HUDEP-2 (cell line): Measurements from ENCODE around the gene KCND3.

ENCODE experiments used
- DNase-seq, 76 experiments: peaks; one replicate each; lab custom pipeline; 2025; ENCODE audit not compliant: unreplicated experiment in 76 of 76; lab: John Stamatoyannopoulos, UW

KCND3 gene

DNA sequence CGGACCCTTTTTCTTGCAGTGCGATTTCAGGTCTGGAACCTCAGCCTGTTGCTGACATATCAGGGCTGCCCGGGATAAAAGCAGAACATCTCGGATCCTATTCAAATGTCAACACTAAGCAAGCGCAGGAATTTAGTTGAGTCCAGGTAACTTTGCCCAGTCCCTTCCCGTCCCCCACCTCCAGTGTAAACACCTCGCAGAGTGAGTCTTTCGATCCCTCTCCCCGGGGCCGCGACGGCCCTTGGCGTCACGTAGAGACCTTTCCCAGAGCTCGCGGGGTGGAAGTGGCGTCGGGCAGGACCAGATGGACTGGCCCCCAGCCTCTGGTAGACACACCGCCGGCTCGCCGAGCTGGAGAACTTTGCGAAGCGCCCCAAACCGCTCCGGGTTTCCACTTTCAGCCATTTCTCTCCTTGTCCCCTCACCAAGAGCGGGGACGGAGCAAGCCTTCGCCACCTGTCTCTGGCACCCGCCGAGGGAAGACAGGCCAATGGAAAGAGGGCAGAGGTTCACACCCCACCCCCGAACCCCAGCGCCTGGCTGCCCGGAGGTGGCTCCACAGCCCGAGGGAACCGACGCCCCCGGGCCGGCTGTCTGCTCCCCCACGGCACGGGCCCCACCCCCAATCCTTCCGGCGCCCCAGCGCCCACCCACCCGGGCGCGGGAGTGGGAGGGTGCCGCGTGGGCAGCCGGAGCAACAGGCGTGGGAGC, 570 bp downstream of the KCND3 start:
- DNase-seq, result no peak

DNA sequence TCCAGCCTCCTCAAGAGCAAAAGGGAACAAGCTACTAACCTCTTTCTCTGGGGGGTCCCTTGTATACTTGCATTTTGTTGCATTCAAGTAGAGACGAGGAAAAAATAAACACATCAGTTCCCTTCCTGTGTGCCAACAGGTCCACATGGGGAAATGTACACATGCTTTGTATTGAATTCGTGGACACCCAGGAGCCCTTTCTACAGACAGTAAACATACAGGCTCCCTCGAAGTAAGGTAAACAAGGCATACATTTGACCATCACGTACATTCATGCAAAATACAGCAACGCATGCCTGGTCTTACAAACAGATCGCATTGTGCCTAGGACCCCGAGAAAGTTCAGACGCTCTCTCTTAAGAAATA, 1.1 kb downstream of the KCND3 start:
- no peak for DNase-seq

DNA sequence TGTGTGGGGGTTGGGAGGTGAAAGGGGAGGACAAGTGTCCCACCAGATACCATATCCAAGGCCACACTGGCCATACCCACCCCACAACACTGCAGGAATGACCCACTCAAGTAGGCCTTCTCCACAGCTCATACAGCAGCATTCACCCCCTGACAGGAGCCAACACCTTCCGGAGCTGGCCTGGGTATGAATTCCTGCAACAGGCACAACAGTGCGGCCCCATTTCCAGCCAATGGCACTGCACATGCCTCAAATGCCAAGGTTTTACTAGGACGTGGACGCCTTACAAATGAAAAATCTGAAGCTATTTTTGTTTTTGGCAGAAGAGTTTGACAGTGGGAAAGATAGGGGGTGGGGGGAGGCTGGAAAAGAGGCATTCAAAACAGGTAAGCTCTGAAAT, 2.0 kb downstream of the KCND3 start:
- DNase-seq, result no peak

DNA sequence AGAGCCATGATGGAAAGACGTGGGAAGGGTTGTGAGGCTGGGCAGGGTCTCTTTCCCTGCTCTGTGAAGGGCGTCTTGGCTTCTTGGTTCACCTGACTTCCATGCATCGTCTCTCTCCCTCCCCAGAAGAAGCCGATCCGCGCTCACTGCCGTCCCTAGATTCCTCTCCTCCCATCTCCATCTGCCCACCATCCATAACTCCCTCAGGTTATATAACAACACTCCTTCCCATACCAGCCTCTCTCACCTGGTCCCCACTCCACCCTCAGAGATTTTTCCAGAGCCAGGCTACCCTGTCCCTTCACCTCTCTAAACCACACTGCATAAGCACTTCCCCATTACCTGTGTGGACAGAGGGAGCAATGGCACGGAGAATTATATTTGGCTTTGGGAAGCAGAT, 6.0 kb downstream of the KCND3 start:
- DNase-seq, result no peak

DNA sequence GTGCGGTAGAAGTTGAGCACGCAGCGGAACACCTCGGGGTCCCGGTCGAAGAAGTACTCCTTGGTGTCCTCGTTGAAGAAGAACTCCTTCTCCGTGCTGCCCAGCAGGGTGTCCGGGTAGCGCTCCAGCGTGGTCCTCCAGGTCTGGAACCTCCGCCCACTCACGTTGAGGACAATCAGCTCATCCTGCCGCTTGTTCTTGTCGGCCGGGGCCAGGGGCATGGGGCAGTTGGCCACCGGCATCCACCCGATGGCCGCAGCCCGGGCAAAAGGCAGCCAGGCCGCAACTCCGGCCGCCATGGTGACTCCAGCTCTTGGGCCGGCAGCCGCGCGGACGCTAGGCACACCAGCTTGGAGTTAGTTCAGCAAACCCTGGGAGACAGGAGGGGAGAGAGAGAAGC, 7.0 kb downstream of the KCND3 start:
- no peak for DNase-seq

DNA sequence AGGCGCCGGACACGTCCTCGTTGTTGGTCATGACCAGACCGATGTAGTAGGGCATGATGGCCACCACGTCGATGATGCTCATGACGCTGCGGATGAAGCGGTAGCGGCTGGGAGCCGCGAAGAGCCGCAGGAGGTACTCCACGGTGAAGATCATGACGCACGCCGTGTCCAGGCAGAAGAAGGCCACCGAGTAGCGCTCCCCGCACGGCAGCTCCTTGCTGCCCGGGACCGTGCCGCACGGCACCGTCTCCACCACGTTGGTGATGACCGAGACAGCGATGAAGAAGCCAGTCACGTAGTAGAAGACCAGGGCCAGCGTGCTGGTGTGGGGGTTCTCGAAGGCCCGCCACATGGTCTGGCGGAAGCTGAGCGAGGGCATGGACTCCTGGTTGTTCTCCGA, 7.6 kb downstream of the KCND3 start:
- no peak for DNase-seq

DNA sequence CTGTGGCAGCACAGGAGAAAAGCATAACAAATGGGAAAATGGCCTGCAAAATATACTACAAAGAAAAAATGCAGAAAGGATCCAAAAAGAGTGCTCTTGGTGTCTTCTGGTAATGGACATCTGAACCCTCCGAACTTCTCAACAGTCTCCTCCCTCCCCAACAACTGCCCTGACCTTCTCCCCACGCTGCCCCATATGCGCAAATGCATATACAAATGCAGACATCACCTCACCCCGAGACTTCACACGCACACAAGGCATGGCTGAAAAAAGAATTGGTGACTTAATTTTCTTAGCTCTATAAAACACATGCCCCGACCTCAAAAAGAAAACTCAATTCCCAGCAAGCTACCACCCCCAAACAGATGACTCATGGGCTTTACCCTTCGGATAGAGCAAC, 8.4 kb downstream of the KCND3 start:
- no peak for DNase-seq

DNA sequence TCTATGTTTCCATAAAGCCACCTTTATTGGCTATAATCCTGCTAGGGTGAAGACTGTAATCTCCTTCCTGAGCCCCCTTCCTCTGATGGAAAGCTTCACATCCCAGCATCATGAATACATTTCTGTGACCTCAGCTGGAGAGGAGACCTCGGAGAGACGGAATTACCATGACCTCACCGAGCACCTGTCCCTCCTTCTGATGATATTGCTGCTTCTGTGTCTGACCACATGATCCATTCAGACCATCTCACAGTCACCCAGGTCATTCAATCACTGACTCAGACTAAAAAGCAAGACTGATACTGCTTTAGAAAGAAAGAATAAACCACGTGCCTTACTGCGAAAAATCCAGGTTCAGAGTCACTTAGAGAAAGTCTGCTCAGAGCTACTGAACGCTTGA, 8.8 kb downstream of the KCND3 start:
- no peak for DNase-seq

DNA sequence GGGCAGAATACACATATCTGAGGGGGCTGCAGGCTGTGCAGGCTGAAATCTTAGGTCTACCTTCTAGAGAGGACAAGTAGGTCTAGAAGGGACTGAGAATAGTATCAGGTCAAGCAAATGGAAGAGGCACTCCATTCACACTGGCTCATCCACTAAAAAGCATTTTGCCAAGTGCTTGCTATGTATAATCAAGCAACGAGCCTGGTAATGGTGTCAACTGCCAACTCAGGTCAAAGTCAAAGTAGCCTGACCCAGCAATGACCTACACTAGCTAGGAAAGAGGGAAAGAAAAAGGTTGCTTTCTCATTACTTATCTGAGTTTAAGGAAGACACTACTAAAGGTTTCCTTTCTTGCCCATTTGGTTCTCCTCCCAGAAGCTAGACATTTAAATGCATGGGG, 10.8 kb downstream of the KCND3 start:
- no peak for DNase-seq

DNA sequence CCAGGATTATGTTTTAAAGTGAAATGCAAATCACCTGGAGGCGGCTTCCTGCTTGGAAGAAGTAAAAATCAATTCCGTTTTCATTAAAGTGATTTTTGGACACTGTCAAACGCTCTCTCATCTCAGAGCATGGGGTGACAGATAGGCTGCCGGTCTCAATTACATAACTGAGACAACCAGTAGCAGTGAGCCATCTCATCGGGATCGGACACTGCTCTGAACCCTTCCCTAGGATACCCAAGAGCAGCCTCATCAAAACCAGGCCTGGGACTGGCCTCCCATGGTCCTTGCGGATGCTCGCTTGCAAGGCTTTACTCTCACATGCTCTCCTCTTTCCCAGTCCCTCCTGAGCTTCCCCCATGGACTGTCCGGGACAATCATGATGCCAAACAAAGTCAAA, 12.1 kb downstream of the KCND3 start:
- DNase-seq, result no peak

DNA sequence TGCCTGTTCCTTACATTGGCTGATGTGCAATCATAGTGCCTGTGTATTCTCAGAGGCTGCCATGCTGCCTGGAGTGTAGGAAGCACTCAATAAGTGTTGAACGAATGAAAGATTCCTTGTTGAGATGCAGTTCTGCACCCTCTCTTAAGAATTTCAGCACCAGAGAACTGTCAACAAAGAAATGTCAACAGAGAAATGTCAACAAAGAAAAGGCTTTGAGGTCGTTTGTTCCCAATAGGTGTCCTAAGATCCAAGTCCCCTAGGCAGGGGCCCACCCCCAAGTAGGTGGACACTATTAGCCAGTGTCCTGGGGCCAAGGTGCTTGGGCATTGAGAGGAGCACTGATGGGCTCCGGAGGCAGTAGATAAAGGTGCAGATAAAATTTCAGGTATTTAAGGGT, 12.6 kb downstream of the KCND3 start:
- no peak for DNase-seq

DNA sequence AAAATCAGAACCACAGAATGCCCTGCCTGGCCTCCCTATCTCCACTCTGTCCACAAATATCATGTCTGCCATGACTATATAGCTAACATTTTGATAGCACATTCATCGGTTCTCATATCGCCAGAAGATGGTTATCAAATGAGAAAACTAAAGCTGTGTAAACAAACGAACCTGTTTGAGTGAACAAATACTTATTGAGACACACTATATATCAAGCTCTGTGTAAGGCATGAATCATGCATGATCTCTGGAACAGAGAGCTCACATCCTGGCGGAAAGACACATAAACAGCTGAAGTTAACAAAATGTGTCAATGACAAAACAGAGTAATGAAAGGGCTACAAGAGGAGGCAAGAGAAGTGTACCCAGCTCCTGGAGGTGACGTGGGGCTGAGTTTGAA, 13.1 kb downstream of the KCND3 start:
- DNase-seq, result no peak

DNA sequence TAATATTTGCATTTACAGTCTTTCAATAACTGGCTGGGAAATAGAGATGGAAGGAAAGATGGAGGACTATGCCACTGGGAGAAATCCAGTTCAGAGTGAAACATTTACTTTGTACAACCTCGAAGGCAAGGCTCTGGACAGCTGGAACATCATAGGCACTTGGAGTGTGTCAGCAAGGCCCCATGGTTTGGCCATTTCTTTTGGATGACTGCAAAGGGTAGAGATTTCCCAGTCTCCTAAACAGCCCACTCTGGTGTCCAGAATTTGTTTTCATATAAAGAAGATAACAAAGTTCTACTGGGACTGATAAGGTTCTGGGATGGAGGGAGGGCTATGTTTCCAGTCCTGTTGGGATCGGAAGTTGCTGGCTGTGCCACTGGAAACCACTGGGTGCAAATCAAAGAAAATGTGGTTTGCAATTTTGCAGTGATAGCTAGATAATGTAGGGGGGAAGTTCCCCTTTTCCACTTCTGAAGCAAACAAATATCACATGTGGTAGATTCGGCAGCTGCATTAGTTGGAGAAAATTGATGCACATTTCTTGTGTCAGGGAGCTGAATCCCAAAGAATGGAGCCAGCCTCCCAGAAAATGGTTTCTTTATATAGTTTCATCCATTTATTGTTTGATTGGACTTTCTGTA, 16.2 kb downstream of the KCND3 start:
- DNase-seq, result no peak

DNA sequence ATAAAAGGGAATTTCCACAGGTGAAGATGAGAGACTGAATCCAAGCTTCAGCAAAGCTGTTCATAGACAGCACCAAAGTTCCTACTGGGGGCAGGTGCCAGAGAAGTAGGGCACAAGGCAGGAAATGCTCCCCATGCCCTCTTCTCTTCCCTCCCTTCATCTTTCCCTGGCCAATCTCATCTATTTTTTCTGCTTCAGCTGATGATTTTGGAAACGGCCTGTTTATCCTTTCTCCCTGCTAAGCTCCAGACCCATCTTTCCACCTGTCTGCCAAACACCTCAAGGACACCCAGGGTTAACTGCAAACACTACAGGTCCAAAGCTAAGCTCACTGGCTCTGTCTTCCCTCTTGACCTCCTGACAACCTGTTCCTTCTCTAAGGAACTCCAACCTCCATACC, 18.1 kb downstream of the KCND3 start:
- DNase-seq, result no peak

DNA sequence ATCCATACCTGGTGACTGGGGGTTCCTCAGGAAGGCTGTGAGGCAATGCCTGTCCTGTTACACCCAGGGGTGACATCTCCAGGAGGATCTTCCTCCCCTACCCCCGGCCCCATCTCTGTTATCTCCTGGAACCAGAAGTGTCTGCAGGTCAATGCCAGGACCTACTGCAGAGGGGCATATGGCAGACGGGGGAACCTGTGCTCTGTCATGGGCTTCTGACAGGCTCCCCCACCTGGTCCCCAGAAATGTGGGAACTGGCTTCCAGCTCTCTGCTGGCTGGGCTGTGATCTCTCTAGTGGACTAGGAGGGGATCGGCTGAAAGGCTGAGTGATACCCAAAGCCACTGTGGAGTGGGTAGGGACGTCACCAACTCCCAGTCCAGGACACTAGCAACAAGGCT, 21.0 kb downstream of the KCND3 start:
- no peak for DNase-seq

DNA sequence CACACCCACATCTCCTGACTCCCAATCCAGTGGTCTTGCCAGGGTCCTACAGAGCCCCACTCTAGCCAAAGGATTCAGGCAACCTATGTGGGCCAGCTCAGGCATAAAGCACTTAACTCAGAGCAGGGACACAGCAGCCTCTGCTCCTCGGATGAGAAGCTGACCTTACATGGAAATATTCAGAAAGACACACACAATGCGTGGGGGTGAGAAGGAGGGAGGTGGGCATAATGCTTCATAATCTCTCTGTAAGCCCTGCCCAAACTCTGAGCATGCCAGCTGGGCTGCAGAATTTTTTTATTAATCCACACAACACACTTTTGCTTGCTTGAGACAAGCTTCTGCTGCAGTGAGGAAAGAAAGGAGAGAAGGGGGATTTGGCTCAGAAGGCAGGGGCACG, 21.6 kb downstream of the KCND3 start:
- DNase-seq, result no peak

DNA sequence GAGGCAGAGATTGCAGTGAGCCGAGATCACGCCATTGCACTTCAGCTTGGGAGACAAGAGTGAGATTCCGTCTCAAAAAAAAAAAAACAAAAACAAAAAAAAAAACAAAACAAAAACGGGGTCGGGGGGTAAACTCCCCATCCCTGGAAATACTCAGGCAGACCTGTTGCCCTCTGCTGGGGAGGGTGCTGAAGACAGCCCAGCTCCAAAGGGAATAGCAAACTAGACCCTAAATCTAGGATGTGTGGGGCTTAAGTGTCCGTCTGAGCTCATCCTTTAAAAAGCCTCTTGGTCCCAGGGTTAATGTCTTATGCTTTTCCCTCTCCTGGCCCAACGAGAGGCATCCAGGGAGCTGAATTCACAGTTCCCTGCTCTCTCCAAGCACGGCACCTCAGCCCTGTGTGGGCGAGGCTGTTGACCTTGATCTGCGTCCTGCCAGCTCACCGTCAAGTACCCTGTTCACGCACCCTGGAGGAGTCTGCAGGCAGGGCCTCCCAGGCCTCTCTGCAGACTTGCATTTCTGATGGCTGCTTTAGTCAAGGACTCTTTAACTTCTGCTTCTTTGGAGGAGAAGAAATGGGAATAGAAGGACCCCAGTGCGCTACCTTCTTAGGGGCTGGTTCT, 22.3 kb downstream of the KCND3 start:
- DNase-seq, result no peak

DNA sequence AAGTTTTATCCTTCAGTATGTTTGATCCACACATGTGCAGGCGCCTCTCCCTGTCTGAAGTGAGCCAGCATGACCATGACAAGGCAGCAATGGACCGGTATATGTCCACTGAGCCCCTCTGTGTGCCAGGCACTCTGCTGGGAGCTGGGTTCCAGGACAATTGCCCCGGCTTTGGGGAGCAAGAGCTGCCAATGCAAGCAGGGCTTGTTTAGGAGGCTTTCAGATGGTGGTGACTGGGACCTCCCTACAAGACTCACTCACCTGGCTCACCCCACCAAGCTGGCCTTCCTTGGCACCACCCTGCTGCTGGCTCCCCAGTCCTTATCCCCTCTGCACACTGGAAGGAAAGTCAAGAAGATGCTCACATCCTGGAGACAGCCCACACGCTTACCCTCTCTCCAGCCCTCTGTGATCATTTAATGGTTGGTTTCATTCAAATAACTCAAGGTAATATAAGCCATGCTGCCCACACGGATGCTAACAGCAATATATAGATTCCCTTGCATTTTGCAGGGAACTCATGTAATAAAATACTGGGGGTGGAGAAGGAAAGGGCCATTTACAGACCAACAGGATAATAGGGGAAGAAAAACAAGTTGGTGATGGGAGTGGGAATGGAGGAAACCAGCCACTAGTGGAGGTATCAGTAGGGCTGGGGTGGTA, 23.6 kb downstream of the KCND3 start:
- DNase-seq, result no peak

DNA sequence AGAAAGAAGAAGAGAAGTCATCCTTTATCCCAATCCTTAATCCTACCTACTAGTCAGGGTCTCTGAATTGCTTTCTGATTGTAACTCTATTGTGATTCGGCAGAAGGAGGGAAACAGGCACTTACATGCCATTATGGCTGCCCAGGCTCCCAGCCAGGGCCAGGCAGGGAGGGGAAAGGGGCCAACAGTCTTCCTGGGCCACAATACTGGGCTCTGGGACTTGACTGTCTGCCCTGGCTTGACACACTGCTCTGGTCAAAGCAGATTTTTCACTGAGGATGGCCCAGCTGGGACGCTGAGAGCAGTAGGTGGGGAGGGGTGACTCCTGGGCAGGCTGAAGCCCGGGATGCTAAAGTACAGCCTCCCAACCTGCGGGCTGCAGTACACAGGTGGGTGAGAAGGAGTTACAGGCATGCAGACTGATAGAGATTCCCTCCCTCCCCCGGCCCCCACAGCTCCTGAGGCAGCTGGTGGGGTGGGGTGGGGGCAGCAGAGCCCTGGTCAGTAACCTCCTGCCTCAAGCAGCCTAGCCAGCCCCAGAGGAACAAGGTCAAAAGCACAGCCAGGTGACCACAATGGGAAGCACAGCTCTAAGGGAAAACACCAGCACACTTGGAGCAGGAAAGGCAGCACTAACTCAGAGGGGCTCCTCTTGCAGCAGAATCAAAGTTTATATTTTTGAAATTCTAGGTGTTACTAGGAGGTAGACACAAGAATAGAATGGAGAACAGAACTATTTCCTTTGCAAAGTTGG, 25.3 kb downstream of the KCND3 start:
- DNase-seq, result no peak

DNA sequence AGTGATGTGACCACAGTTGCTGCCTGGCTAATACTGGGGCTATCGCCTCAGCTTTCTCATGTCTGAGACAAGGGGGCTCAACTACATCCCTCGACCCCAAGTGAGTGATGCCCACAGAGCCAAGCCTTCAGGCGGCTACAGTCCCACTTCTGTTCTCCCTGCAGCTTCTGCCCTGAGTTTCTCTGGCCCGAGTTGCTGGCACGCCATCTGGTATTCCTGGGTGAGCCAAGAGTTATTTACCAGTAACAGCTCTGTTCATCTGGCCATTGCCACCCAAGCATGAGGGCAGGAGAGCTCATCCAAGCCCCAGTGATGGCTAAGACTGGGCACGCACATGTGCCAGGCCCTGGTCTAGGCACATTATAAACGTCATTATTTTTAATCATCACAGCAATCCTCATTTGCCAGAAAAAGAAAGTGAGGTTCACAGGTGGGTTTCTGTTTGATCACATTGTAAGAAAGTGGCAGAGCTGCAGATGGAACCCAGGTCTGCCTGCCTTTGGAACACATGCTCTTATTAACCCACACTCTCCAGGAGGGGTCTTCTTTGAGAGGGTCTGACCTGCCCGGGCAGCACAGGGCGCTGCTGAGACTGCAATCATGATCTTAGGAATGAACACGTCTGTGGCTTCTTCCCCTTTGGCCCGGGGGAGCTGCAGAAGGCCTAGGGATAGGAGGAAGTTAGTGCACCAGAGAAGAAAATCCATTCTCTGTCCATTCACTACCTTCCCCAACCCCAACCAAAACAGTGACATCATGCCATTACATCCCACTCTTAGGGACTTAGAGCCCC, 27.5 kb downstream of the KCND3 start:
- no peak for DNase-seq
